ENCODE results near the gene SORCS2. TPM values are rescaled to one million over a fixed set of nuclear protein-coding genes. Genes with fewer than 3 reads are reported as not detected.

The SORCS2 gene
- total RNA-seq, 1 donor from 2014 or later = 1.2 TPM

GRCh38 chr4:7302781-7303404, 110.6 kb downstream of the SORCS2 start:
- DNase-seq = peak; percentile 20
- intact Hi-C loops (cut with DNase I) = no loop called here
- ATAC-seq (ENCODE audit: poor library complexity) = no peak

- intact Hi-C loops (cut with DNase I) = no loop called here
- peak; percentile 12 for DNase-seq
- no peak for ATAC-seq (ENCODE audit: poor library complexity)
Observed at GRCh38 chr4:7303561-7303960, 111.2 kb downstream of the SORCS2 start.

GRCh38 chr4:7304436-7304835, 112.1 kb downstream of the SORCS2 start:
- intact Hi-C loops (cut with DNase I) = no loop called here
- peak; percentile 4 for DNase-seq
- no peak for ATAC-seq (ENCODE audit: poor library complexity)

GRCh38 chr4:7306021-7306965, 114.0 kb downstream of the SORCS2 start:
- intact Hi-C loops (cut with DNase I) = no loop called here
- ATAC-seq (ENCODE audit: poor library complexity) (no peak), DNase-seq (peak; percentile 13)

GRCh38 chr4:7306986-7307385, 114.6 kb downstream of the SORCS2 start:
- DNase-seq (no peak), ATAC-seq (ENCODE audit: poor library complexity) (no peak)
- intact Hi-C loops (cut with DNase I) = no loop called here

GRCh38 chr4:7307394-7308099, 115.2 kb downstream of the SORCS2 start:
- DNase-seq = peak; percentile 46
- intact Hi-C loops (cut with DNase I) = no loop called here
- ATAC-seq (ENCODE audit: poor library complexity) = peak; percentile 62

GRCh38 chr4:7309181-7309580, 116.8 kb downstream of the SORCS2 start:
- intact Hi-C loops (cut with DNase I) = no loop called here
- peak; percentile 75 for ATAC-seq (ENCODE audit: poor library complexity)

GRCh38 chr4:7309636-7310390, 117.5 kb downstream of the SORCS2 start:
- DNase-seq = peak; percentile 27
- intact Hi-C loops (cut with DNase I) = no loop called here

More at GRCh38 chr4:7309181-7309580, 116.8 kb downstream of the SORCS2 start:
- peak; percentile 45 for DNase-seq

GRCh38 chr4:7310451-7310850, 118.1 kb downstream of the SORCS2 start:
- peak; percentile 14 for DNase-seq
- ATAC-seq (ENCODE audit: poor library complexity) = no peak
- intact Hi-C loops (cut with DNase I) = no loop called here

More at GRCh38 chr4:7309636-7310390, 117.5 kb downstream of the SORCS2 start:
- no peak for ATAC-seq (ENCODE audit: poor library complexity)

- DNase-seq (no peak), ATAC-seq (ENCODE audit: poor library complexity) (no peak)
- intact Hi-C loops (cut with DNase I) = no loop called here
Observed at GRCh38 chr4:7311205-7311604, 118.9 kb downstream of the SORCS2 start.

- DNase-seq = peak; percentile 16
- intact Hi-C loops (cut with DNase I) = no loop called here
- ATAC-seq (ENCODE audit: poor library complexity) = no peak
Observed at GRCh38 chr4:7312691-7313090, 120.4 kb downstream of the SORCS2 start.

- DNase-seq (peak; percentile 34), ATAC-seq (ENCODE audit: poor library complexity) (no peak)
- intact Hi-C loops (cut with DNase I) = no loop called here
Observed at GRCh38 chr4:7313347-7313811, 121.0 kb downstream of the SORCS2 start.

GRCh38 chr4:7313991-7314390, 121.7 kb downstream of the SORCS2 start:
- DNase-seq (peak; percentile 24), ATAC-seq (ENCODE audit: poor library complexity) (no peak)
- intact Hi-C loops (cut with DNase I) = no loop called here

GRCh38 chr4:7315286-7315685, 122.9 kb downstream of the SORCS2 start:
- intact Hi-C loops (cut with DNase I) = no loop called here
- peak; percentile 7 for DNase-seq
- no peak for ATAC-seq (ENCODE audit: poor library complexity)

- intact Hi-C loops (cut with DNase I) = no loop called here
- DNase-seq (no peak), ATAC-seq (ENCODE audit: poor library complexity) (no peak)
Observed at GRCh38 chr4:7315935-7316334, 123.6 kb downstream of the SORCS2 start.

- DNase-seq = no peak
- no peak for ATAC-seq (ENCODE audit: poor library complexity)
- intact Hi-C loops (cut with DNase I) = no loop called here
Observed at GRCh38 chr4:7319024-7319423, 126.7 kb downstream of the SORCS2 start.

- no peak for ATAC-seq (ENCODE audit: poor library complexity)
Observed at GRCh38 chr4:7320206-7320797, 128.0 kb downstream of the SORCS2 start.

More at GRCh38 chr4:7320206-7320797, 128.0 kb downstream of the SORCS2 start:
- intact Hi-C loops (cut with DNase I) = no loop called here
- DNase-seq = no peak

Data from Right ventricle myocardium superior (tissue), 1 donor.